LHCN-M2 (cell line): ENCODE results near the gene GRAMD2B. TPM values are rescaled to one million over a fixed set of nuclear protein-coding genes. Genes with fewer than 3 reads are reported as not detected.

ENCODE experiments used
- DNase-seq: peaks from one replicate; pipeline ENCODE4 v3.0.0-alpha.2; 2012; ENCODE audit warnings: low read depth
- total RNA-seq: library from RNA; depleted of rRNA; stranded (reverse); fragments of >200 nt; gene quantifications from 2 replicates; pipeline ENCODE4 v1.2.3, GENCODE V29; 2014

The GRAMD2B gene
- total RNA-seq, 1 experiment from 2014 or later = 23.1 TPM

GRCh38 chr5:126477294-126478117 lies 54.3 kb downstream of the GRAMD2B start:
- DNase-seq = no peak

- DNase-seq = no peak
Measured at GRCh38 chr5:126479810-126480209, 56.6 kb downstream of the GRAMD2B start.

GRCh38 chr5:126480824-126481223 lies 57.6 kb downstream of the GRAMD2B start:
- DNase-seq = no peak

GRCh38 chr5:126481243-126481642 lies 58.0 kb downstream of the GRAMD2B start:
- no peak for DNase-seq

- no peak for DNase-seq
Measured at GRCh38 chr5:126482591-126482990, 59.4 kb downstream of the GRAMD2B start.

- peak; percentile 58 for DNase-seq
Measured at GRCh38 chr5:126483156-126483555, 59.9 kb downstream of the GRAMD2B start.

- DNase-seq = no peak
Measured at GRCh38 chr5:126484253-126484652, 61.0 kb downstream of the GRAMD2B start.

GRCh38 chr5:126486332-126486731 lies 63.1 kb downstream of the GRAMD2B start:
- DNase-seq = no peak

- DNase-seq = no peak
Measured at GRCh38 chr5:126487596-126487995, 64.4 kb downstream of the GRAMD2B start.

GRCh38 chr5:126488443-126489065 lies 65.3 kb downstream of the GRAMD2B start:
- no peak for DNase-seq

GRCh38 chr5:126490167-126490940 lies 67.1 kb downstream of the GRAMD2B start:
- no peak for DNase-seq

GRCh38 chr5:126492939-126493338 lies 69.7 kb downstream of the GRAMD2B start:
- peak; percentile 26 for DNase-seq

GRCh38 chr5:126494393-126494792 lies 71.2 kb downstream of the GRAMD2B start:
- no peak for DNase-seq

- DNase-seq = no peak
Measured at GRCh38 chr5:126497506-126497905, 74.3 kb downstream of the GRAMD2B start.

GRCh38 chr5:126499278-126499677 lies 76.1 kb downstream of the GRAMD2B start:
- no peak for DNase-seq

GRCh38 chr5:126499853-126500342 lies 76.7 kb downstream of the GRAMD2B start:
- peak; percentile 38 for DNase-seq

GRCh38 chr5:126501448-126501847 lies 78.2 kb downstream of the GRAMD2B start:
- DNase-seq = no peak

GRCh38 chr5:126503602-126504104 lies 80.4 kb downstream of the GRAMD2B start:
- peak; percentile 76 for DNase-seq

GRCh38 chr5:126506079-126506478 lies 82.9 kb downstream of the GRAMD2B start:
- DNase-seq = no peak

- DNase-seq = no peak
Measured at GRCh38 chr5:126508251-126508961, 85.2 kb downstream of the GRAMD2B start.

GRCh38 chr5:126508962-126509279 lies 85.7 kb downstream of the GRAMD2B start:
- DNase-seq = peak; percentile 95
